AG09309 (cell line): Measurements from ENCODE around the gene GAPDH.

Source experiments
- DNase-seq: peaks from one replicate; pipeline ENCODE4 v3.0.0-alpha.2; 2010; ENCODE audit warnings: low read depth
- H3K4me3 ChIP-seq: 2 replicates; pipeline ENCODE4 v1.5.1; 2011; ENCODE audit warnings: mild to moderate bottlenecking, low read depth, low read length, moderate library complexity; ENCODE audit not compliant: control insufficient read depth
- CTCF ChIP-seq: IDR thresholded peaks from 2 replicates; pipeline ENCODE4 v1.5.1; 2011; ENCODE audit warnings: mild to moderate bottlenecking, low read depth, low read length, inconsistent platforms; ENCODE audit not compliant: insufficient read depth, control insufficient read depth; ENCODE audit errors: missing control alignments

GAPDH gene

DNA sequence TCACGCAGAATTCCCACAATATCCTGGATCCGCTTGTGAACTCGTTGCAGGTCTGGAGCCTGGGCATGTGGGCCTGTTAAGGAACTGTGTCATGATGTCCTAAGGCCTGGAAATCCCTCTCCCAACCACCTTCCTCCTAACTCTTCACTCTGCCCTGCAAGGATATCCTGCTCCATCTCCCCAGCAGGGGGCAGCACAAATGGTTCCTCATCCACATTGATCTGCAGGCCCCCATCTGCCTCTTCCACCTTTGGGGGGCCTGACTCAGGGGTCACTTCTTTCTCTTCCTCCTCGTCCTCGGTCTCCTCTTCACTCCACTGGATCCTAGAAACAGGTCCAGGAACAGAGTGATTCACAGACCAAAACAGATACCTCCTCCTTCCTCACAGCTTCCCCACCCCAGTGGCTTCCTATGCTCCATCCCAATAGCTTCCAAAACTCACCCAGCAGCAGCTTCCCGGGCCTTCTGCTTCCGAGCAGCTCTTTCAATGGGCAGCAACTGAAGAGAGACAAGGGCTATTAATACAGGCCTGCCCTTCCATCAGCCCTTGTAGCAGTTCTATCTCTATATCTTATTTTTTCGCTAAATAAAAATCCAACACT is 29.2 kb downstream of the GAPDH start:
- DNase-seq: no peak
- peak; percentile 82 for TF ChIP-seq CTCF
- no peak overlapping the region for H3K4me3 ChIP-seq

GRCh38 chr12:6567112-6567670 is 32.9 kb downstream of the GAPDH start:
- TF ChIP-seq CTCF: no peak
- peak overlapping the region; percentile 89 for H3K4me3 ChIP-seq
- no peak for DNase-seq

DNA sequence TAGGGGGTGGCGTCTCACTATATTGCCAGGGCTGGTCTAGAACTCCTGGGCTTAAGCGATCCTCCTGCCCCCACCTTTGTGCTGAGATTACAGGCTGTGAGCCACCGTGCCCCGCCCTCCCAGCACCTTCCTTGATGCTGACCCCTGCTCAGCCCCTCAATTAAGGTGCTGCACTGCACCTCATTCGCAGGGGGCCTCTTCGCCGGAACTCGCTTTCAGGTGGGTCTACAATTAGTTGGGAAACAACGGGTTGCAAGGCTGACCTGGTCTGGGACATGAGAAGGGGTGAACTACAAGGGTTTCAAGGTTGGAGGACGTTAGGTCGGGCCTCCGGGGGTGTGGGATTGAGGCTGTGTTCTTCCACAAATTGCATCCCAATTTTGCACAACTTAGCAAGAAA is 35.0 kb downstream of the GAPDH start:
- TF ChIP-seq CTCF: no peak

DNA sequence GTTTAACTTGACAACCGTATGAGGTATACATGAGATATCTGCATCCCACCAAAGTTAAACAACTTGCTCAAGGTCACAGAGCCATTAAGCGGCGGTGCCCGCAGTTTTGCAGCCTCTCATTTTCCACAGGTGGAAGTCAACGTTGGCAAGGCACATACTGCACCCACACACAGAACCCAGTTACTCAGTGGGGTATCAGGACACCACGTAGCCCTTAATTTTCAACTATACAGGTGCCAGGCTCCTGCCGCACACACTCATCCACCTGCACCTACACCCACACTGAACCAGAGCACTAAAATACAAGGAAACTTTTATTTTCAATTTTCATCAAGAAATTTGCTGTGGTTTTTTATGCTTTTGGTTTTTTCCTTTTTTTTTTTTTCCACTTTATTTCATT is 35.5 kb downstream of the GAPDH start:
- no peak overlapping the region for H3K4me3 ChIP-seq
- DNase-seq: no peak
- no peak for TF ChIP-seq CTCF

More for the DNA sequence above, 35.0 kb downstream of the GAPDH start:
- no peak overlapping the region for H3K4me3 ChIP-seq
- no peak for DNase-seq

GRCh38 chr12:6570264-6570887 is 36.1 kb downstream of the GAPDH start:
- no peak for DNase-seq

DNA sequence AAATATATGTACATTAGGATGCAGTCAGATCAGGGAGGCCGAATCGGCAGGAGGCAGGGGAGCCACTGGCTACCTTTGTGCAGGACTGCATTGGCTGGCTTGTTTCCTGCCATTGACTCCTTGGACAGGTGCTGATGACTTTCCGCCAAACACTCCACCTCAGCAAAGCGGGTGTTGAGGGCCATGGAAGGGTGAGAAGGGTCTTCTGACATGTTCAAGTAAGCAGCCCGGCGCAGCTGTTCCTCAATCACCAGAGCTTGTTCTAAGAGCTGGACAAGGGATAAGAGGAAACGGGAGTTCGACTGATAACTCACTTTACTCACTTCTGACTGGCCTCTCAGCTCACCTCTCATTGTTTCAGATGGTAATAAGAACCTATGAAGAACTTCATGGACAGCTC is 38.7 kb downstream of the GAPDH start:
- no peak for DNase-seq
- TF ChIP-seq CTCF: no peak
- H3K4me3 ChIP-seq: no peak overlapping the region

More at GRCh38 chr12:6570264-6570887, 36.1 kb downstream of the GAPDH start:
- peak; percentile 59 for TF ChIP-seq CTCF
- no peak overlapping the region for H3K4me3 ChIP-seq
